Measurements from ENCODE around the gene CDK14. TPM values are rescaled to one million over a fixed set of nuclear protein-coding genes. Genes with fewer than 3 reads are reported as not detected.

Gene CDK14
- total and polyA plus RNA-seq, 2 of the 8 experiments (the other 6 are each of a cell fraction or from before 2014, with no cell fraction given): 5.5 to 47.3 TPM

- Histone ChIP-seq H3K23ac (ENCODE audit: insufficient read length) (no peak overlapping the region), H2AK5ac (ENCODE audit: low read depth, low read length) (no peak overlapping the region), H3K9ac (replicated peaks in 1 of 4; ENCODE audit: extremely low read depth in 1 of 4, low read depth in 3 of 4, low read length in 3 of 4) (no peak overlapping the region), H3K4me1 (replicated peaks in 1 of 4; ENCODE audit: control insufficient read depth in 3 of 4, insufficient read depth in 4 of 4, low read length in 3 of 4) (peaks cover 8 to 18% (median 13%) of the 10 kb centered on the region in 4 experiments; a peak in 6 of 7 replicates), H4K5ac (ENCODE audit: insufficient read length, low read depth, low read length) (no peak overlapping the region), H2BK15ac (ENCODE audit: low read length) (no peak overlapping the region), H3K4me2 (ENCODE audit: insufficient read depth in 1 of 2, low read depth in 2 of 2, low read length in 2 of 2) (no peak overlapping the region; a peak in 1 of 4 replicates), H2BK5ac (ENCODE audit: low read depth, low read length) (no peak overlapping the region), H2BK20ac (ENCODE audit: low read length) (no peak overlapping the region), H2AFZ (ENCODE audit: low read length) (no peak overlapping the region), H4K91ac (replicated peaks; ENCODE audit: insufficient read length, low read length) (no peak overlapping the region), H3K23me2 (ENCODE audit: low read depth, low read length) (no peaks in the 10 kb centered on the region; the same call in 1 of the 2 replicates), H2BK120ac (replicated peaks; ENCODE audit: low read depth, low read length) (no peak overlapping the region), H3K4me3 (ENCODE audit: extremely low read depth in 1 of 4, insufficient read depth in 2 of 4, low read depth in 3 of 4, low read length in 4 of 4) (no peak overlapping the region), H4K8ac (ENCODE audit: extremely low read depth, insufficient read depth, low read length) (no peak overlapping the region), H4K20me1 (replicated peaks in 1 of 2; ENCODE audit: control insufficient read depth in 1 of 2, insufficient read depth in 2 of 2, low read length in 2 of 2) (peaks cover 0 to 1% of the 10 kb centered on the region in 2 experiments), H2BK12ac (ENCODE audit: low read depth, low read length) (no peak overlapping the region), H3K36me3 (ENCODE audit: control insufficient read depth in 2 of 4, insufficient read depth in 4 of 4, low read length in 3 of 4) (no peaks in the 10 kb centered on the region), H3K79me1 (ENCODE audit: low read depth, low read length) (peaks cover 2% of the 10 kb centered on the region), H3K27ac (ENCODE audit: low read depth, low read length) (no peak overlapping the region), H3K56ac (replicated peaks; ENCODE audit: insufficient read length, low read depth, low read length) (no peak overlapping the region), H3K79me2 (ENCODE audit: control insufficient read depth in 1 of 2, insufficient read depth in 2 of 2, low read length in 2 of 2) (peaks cover 0 to 29% of the 10 kb centered on the region in 2 experiments; a peak in 2 of 4 replicates), H3K14ac (ENCODE audit: insufficient read length) (no peak overlapping the region), H3K18ac (ENCODE audit: extremely low read depth, low read length) (no peak overlapping the region), H3K9me3 (ENCODE audit: insufficient read depth in 2 of 2, low read depth in 1 of 2, low read length in 1 of 2) (no peaks in the 10 kb centered on the region), H3K4ac (replicated peaks; ENCODE audit: insufficient read length, low read depth, low read length) (no peak overlapping the region), H3K27me3 (replicated peaks in 1 of 4; ENCODE audit: control insufficient read depth in 3 of 4, extremely low read depth in 1 of 4, insufficient read depth in 3 of 4, low read length in 3 of 4) (no peaks in the 10 kb centered on the region)
- DNase-seq (ENCODE audit: low read depth in 1 of 2, low spot score in 2 of 2) (no peak), FAIRE-seq (no peak)
- ChIA-PET POLR2A (ENCODE audit: partially characterized antibody) (interaction anchor here (0.7 kb wide), 1 partner anchor 120 kb away, joined by 3 read pairs; no protein-coding TSS in a partner anchor), CTCF (ENCODE audit: partially characterized antibody) (interaction anchor here (0.5 to 2.5 kb wide), 3 partner anchors 46 to 909 kb away, joined by 3 to 8 read pairs (median 6); no protein-coding TSS in a partner anchor)
- WGBS, 2 experiments (ENCODE audit: extremely low coverage in 1 of 2, insufficient coverage in 1 of 2, insufficient read length in 1 of 2, insufficient replicate concordance in 2 of 2, low coverage in 1 of 2, low lambda C conversion rate in 2 of 2, missing lambda C conversion rate in 1 of 2): 84% methylated on average over 3 of the region's 3 CpGs; no CpG with 5 or more reads in 1 of the 2 experiments
- TF ChIP-seq NANOG (IDR thresholded peaks at IDR 0.05; ENCODE audit: insufficient read depth, low read depth, low read length, poor library complexity, severe bottlenecking) (no peak), EGR1 (IDR thresholded peaks at IDR 0.05; ENCODE audit: borderline replicate concordance, low read depth, low read length) (no peak), ATF2 (IDR thresholded peaks at IDR 0.05; ENCODE audit: low read length) (no peak)
Measured at GRCh38 chr7:90663176-90663575, 67.1 kb downstream of the CDK14 start.
